ENCODE measurements around the gene INPP5D.

- TF ChIP-seq POLR2A (IDR thresholded peaks at IDR 0.05; ENCODE audit: low read length) (no peak), GATA1 (IDR thresholded peaks at IDR 0.05; ENCODE audit: low read depth, low read length) (no peak)
Measured at GRCh38 chr2:233120459-233120858, 60.3 kb downstream of the INPP5D start.

Data from erythroblast (primary cell).